ENCODE data around the gene ATP6AP2.

DNA sequence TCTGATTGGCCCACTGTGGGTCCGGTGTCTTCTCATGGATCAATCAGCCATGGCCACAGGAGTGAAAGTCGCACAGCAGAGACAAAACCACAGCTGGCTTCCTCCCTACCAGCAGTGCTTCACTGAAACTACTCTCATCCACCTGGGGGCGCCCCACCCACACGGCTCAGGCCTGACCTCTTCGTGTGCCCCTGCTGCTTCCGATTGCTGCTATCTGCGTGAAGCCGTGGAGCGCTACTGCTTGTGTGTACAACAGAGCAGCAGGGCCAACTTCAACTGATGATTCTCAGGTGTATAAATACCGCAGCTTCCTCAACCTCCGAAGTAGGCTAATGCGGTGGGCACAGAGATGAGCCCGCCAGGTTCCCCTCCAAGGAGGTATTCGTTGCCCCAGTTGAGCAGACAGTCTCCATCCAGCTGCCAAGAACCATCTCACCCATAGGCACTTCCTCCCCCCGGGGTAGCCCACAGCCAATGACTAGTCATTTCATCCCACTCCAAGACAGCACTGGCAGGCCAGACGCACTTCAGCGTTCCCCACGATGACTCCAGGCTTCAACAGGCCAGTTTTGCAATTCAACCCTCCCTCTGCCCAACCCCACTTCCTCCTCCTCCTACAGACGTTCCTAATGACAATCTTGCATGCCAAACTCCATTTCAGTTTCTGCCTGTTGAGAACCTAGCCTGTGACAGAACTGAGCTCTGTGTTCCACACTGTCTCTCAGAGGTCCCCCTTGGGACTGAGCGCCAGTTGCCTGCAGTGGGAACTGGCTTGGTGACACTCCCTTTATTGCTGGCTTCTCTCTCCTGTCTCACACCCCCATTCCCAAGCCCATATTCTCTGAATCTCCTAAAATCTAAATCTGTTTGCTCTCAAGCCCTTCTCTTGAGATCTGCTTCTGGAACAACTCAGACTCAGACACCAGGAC is 41.3 kb upstream of the ATP6AP2 start:
- TF ChIP-seq, protein P1, sequence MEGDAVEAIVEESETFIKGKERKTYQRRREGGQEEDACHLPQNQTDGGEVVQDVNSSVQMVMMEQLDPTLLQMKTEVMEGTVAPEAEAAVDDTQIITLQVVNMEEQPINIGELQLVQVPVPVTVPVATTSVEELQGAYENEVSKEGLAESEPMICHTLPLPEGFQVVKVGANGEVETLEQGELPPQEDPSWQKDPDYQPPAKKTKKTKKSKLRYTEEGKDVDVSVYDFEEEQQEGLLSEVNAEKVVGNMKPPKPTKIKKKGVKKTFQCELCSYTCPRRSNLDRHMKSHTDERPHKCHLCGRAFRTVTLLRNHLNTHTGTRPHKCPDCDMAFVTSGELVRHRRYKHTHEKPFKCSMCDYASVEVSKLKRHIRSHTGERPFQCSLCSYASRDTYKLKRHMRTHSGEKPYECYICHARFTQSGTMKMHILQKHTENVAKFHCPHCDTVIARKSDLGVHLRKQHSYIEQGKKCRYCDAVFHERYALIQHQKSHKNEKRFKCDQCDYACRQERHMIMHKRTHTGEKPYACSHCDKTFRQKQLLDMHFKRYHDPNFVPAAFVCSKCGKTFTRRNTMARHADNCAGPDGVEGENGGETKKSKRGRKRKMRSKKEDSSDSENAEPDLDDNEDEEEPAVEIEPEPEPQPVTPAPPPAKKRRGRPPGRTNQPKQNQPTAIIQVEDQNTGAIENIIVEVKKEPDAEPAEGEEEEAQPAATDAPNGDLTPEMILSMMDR (conservative IDR thresholded peaks at IDR 0.05; ENCODE audit: low read depth in 2 of 2), result peak; percentile 51 to 79
- TF ChIP-seq EZH2 (IDR thresholded peaks at IDR 0.05; ENCODE audit: low read depth, unreplicated experiment) (no peak), POLR2AphosphoS5 (IDR thresholded peaks at IDR 0.05; ENCODE audit: low read depth) (no peak)
